ENCODE results near the gene ZNF672.

ZNF672 gene

DNA sequence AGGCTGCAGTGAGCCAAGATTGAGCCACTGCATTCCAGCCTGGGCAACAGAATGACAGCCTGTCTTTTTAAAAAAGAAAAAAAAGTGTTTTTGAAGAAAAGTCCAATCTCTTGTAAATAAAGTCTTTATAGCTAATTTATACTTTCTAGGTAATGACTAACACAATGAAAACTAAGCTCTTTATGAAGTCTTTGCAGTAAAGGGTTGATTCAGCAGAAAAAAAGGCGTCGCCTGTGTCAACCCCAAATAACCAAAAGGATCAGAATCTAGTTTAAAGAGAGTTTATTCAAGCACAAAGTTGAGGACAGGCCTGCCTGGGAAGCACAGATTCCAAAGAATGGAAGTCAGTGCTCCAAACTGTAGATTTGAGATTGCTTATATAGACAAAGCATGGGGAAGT lies 53.7 kb downstream of the ZNF672 start:
- DNase-seq: no peak

DNA sequence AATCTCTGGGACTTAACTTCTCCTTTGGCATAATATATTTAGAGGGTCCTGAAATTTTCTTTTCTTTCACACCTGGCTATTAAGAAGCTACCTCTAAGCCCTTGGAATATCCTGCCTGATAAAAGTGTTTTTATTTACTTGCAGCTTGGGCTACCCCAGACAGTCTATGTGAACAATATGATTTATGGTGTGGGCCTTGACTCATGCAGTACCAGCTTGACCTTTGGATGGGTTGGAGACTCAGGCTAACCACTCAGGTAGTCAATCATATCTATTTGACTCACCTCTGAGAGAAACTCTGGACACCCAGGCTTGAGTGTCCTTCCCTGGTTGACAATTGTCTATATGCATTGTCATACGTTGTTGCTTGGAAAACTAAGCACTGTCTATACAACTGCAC lies 54.6 kb downstream of the ZNF672 start:
- no peak for DNase-seq

DNA sequence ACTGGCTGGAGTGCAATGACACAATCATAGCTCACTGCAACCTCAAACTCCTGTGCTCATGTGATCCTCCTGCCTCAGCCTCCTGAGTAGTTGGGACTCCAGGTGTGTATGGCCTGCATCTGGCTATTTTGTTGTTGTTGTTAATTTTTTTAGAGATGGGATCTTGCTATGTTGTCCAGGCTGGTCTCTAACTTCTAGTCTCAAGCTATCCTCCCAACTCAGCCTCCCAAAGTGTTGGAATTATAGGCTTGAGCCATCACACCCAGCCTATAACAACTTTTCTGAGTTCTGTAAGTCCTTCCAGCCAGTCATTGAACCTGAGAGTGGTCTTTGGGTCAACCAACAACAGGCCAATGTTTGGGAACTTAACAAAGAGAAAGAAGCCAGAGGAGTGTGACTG lies 56.8 kb downstream of the ZNF672 start:
- DNase-seq: no peak

DNA sequence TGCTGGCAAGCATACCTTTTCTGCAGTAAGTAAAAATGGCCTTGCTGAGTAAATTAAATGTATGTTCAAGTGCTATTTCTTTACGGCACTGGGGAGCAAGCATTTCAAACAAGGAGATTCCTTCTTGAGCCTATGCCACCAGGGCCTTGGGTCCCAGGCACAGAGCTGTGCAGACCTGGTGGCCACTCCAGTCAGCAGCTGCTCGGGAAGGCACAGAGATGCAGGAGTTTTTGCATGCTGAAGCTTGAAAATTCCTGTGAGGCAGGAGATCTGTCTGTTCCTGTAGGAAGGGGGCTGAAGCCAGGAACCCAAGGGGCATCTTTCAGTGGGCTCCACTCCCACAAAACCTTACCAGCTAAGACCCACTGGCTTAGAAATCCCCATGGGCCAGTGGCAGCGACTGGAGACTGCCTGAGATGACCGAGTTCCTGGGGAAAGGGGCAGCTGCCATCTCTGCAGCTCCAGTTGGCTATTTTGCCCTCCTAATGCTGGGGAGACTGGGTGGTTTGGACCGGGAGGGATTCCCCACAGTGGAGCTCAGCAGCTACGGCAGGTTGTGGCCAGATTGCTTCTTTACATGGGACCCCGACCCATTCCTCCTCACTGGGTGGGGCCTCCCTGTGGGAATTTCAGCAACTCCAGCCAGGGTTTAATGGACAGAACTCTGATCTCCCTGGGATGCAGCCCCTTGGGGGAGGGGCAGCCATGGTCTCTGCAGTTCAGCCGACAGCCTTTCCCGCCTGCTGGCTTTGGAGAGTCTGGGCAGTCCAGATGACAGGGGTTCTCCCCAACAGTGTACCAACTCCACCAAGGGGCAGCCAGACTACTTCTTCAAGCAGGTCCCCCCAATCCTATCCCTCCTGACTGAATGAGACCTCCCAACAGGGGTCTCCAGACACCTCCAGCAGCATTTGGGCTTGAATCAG lies 59.7 kb downstream of the ZNF672 start:
- no peak for DNase-seq

Measured in CD4-positive, alpha-beta T cell treated with Interleukin-17A for 4 hours (primary cell).